Heart left ventricle (tissue), 16 donors: ENCODE data around the gene CDRT4. TPM values are rescaled to one million over a fixed set of nuclear protein-coding genes. Genes with fewer than 3 reads are reported as not detected.

Experiments
- ATAC-seq, 4 donors: fragments of 200-7000 bp; cut with Tn5 transposase; one replicate each; pipeline ENCODE4 v1.9.1; 2020 to 2022; ENCODE audit warnings: moderate library complexity in 4 of 4, mild to moderate bottlenecking in 3 of 4, moderate number of reproducible peaks in 1 of 4
- DNase-seq, 5 donors: peaks; one replicate each; pipeline ENCODE4 v3.0.0-alpha.2; 2020
- H3K27ac ChIP-seq, 12 donors: fragments of 200-600 bp; sonication (generic) in 4 of 12; one replicate each; pipeline versions ENCODE4 v1.5.0 to v1.8.0; 2016 to 2022; ENCODE audit warnings: mild to moderate bottlenecking in 2 of 12
- H3K27me3 ChIP-seq, 9 donors: fragments of 200-600 bp; sonication (generic) in 2 of 9; one replicate each; pipeline versions ENCODE4 v1.5.1 to v1.8.0; 2016 to 2022; ENCODE audit warnings: mild to moderate bottlenecking in 3 of 9
- H3K36me3 ChIP-seq, 9 donors: fragments of 200-600 bp; sonication (generic) in 2 of 9; one replicate each; pipeline versions ENCODE4 v1.5.0 to v1.8.0; 2018 to 2022; ENCODE audit warnings: mild to moderate bottlenecking in 2 of 9
- H3K4me1 ChIP-seq, 12 donors: fragments of 200-600 bp; sonication (generic) in 4 of 12; one replicate each; pipeline versions ENCODE4 v1.5.0 to v1.8.0; 2016 to 2022; ENCODE audit warnings: mild to moderate bottlenecking in 3 of 12
- H3K4me3 ChIP-seq, 12 donors: fragments of 200-600 bp; sonication (generic) in 4 of 12; one replicate each; pipeline versions ENCODE4 v1.5.0 to v1.8.0; 2017 to 2022; ENCODE audit warnings: mild to moderate bottlenecking in 9 of 12, moderate library complexity in 4 of 12
- H3K9me3 ChIP-seq, 12 donors: fragments of 200-600 bp; sonication (generic) in 4 of 12; one replicate each; pipeline versions ENCODE4 v1.5.0 to v1.8.0; 2016 to 2022; ENCODE audit warnings: mild to moderate bottlenecking in 1 of 12
- POLR2A ChIP-seq, 2 donors: fragments of 450-650 bp; IDR thresholded peaks; one replicate each; pipeline ENCODE4 v1.6.1; 2017; ENCODE audit warnings: antibody characterized with exemption in 2 of 2, mild to moderate bottlenecking in 2 of 2, moderate library complexity in 2 of 2
- WGBS, 4 donors: extraction: QIAGEN DNeasy Blood & Tissue Kit in 2 of 4; methylation state at CpG; one replicate each; pipeline versions ENCODE4 v1.1.5 to v1.1.7; 2013 to 2018; 5-methylcytosine and 5-hydroxymethylcytosine counted together
- intact Hi-C, 10 donors: fragments of 100-400 bp; cut with DNase I; formaldehyde crosslinking; loops; one replicate each; pipeline versions ENCODE4 v1.11.1 to v1.14.2; 2022
- polyA plus RNA-seq, 2 donors: library from polyadenylated mRNA; stranded (reverse); fragments of 200-250 nt; gene quantifications; one replicate each; pipeline ENCODE4 v1.2.3, GENCODE V29; 2013
- total RNA-seq, 9 donors: library from RNA; depleted of rRNA in 2 of 9; stranded (reverse); fragments of >200 nt in 2 of 9; fragmentation: NEBNext Ultra II Directional in 3 of 9; extraction: Animal tissue kit (Norgen Biotek cat#: 25700) in 3 of 9; gene quantifications; one replicate each; pipeline versions ENCODE4 v1.1.0 to v1.2.4, GENCODE V29; 2016 to 2023
- TF ChIP-seq, protein P1 (sequence below), 12 donors: fragments of 200-600 bp; sonication (generic) in 4 of 12; IDR thresholded peaks; one replicate each; pipeline versions ENCODE4 v1.5.0 to v1.8.0; 2018 to 2022; ENCODE audit warnings: antibody characterized with exemption in 12 of 12, mild to moderate bottlenecking in 5 of 12
- donor health status: ischemic (EF 13 %, LVEDD 7.1; RV severe dilation, severe dysfunction).
- donor health status: healthy with polysubstance abuse.
- donor health status: DM: no; HTN: yes; CAD: no.
- donor health status: DM: no; HTN: no; CAD: no.
- donor health status: ischemic (EF 25% LVEDD 6.9; RV normal size, moderate dysfunction).
- donor health status: ischemic (EF 25% LVEDD 5.7; RV mildly dilated, moderate dysfunction).
- donor health status: healthy.
- donor health status: DM: yes; HTN: yes; CAD: no.
- donor health status: ischemic (EF 35%, LVEDD 5.7; RV mildly dilated, moderate dysfunction).
- donor health status: nonischemic (EF 11% LVEDD 7.7; RV severe dilation, severe dysfunction).
- donor health status: DM: yes; HTN: yes; CAD: no.
- donor health status: PGD.
- donor health status: ischemic (EF 29% LVEDD 5.4; RV normal size, mild dysfunction).
- donor health status: nonischemic (EF 23%, LVEDD 6.1; RV moderate dilation, normal function).

Gene CDRT4
- total and polyA plus RNA-seq, 11 donors = 0.12 to 4.7 (median 0.96) TPM; not detected in 2

DNA sequence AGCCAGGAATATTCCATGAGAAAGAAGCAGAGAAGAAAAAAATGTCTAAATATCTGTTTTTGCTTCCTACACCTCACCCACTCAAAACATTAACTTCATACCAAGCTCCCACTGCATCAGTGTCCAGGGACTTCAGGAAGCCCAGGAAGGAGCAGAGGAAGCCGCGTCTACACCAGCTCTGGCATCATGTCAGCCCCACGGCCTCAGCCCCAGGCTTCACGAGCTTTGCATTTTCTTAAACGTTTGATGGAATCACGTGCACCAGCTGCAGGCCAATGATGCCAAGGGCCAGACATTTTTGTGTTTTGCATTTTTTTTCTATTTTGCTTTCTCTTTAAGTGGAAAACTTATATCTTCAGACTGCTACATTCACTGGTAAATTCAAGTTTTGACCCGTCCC is 48.6 kb downstream of the CDRT4 start:
- no peak overlapping the region for H3K27ac ChIP-seq
- ATAC-seq (no peak), DNase-seq (no peak)
- WGBS, 4 donors = 63 to 69% (median 66%) methylated on average over 7 of the region's 7 CpGs
- no peaks in the 10 kb centered on the region for H3K9me3 ChIP-seq
- intact Hi-C loops = loop anchor here in 1 of 10 donors (10.0 kb wide), 1 partner anchor 64 kb away; no protein-coding TSS in a partner anchor
- H3K4me1 ChIP-seq = peaks cover 0 to 16% (median 5%) of the 10 kb centered on the region in 12 donors
- no peak for TF ChIP-seq POLR2A (IDR thresholded peaks at IDR 0.05)
- TF ChIP-seq, protein P1, sequence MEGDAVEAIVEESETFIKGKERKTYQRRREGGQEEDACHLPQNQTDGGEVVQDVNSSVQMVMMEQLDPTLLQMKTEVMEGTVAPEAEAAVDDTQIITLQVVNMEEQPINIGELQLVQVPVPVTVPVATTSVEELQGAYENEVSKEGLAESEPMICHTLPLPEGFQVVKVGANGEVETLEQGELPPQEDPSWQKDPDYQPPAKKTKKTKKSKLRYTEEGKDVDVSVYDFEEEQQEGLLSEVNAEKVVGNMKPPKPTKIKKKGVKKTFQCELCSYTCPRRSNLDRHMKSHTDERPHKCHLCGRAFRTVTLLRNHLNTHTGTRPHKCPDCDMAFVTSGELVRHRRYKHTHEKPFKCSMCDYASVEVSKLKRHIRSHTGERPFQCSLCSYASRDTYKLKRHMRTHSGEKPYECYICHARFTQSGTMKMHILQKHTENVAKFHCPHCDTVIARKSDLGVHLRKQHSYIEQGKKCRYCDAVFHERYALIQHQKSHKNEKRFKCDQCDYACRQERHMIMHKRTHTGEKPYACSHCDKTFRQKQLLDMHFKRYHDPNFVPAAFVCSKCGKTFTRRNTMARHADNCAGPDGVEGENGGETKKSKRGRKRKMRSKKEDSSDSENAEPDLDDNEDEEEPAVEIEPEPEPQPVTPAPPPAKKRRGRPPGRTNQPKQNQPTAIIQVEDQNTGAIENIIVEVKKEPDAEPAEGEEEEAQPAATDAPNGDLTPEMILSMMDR (IDR thresholded peaks at IDR 0.05) = no peak
- H3K4me3 ChIP-seq = no peak overlapping the region
- H3K27me3 ChIP-seq = no peaks in the 10 kb centered on the region
- H3K36me3 ChIP-seq = no peaks in the 10 kb centered on the region

DNA sequence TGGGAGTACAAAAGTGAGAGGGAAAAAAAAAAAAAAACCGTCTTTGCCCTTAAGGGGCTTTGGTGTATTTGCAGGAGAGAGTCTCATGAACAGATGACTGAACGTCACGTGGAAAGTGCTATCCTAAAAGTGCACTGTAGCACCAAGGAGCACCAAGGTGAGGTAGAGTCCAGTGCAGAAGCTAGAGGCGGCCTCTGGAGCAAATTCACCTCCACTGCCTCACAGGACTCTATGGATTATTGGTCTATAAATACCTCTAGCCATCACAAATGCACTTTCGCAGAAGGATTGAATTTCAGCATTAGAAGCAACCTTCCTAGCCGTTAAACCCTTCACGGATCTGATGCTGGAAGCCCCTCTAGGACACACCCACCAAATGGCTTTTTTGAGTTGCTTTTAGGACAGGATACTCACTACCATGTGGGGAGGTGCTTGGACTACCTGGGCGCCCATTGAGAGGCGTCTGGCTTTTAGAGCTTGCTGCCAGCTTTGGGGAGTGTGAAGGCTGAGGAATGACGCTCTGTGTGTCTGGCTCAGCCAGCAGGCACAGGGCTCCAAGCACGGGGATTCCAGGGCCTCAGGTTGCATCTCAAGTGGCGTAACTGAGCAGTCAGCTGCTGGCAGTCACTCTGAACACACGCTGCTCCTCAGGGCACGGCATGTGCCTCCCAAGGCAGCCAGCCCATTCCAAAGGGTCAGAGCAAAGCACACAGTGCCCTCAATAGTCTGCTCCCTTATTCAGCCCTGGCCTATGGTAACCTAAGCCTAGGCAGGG is 52.7 kb downstream of the CDRT4 start:
- ATAC-seq (peak; percentile 94 to 97 (median 94)), DNase-seq (peak; percentile 51 to 94 (median 82))
- no peak for TF ChIP-seq POLR2A (IDR thresholded peaks at IDR 0.05)
- TF ChIP-seq, protein P1 (IDR thresholded peaks at IDR 0.05) = no peak
- Histone ChIP-seq H3K9me3 (no peaks in the 10 kb centered on the region), H3K4me1 (peaks cover 2 to 44% (median 12%) of the 10 kb centered on the region in 12 donors), H3K36me3 (no peaks in the 10 kb centered on the region), H3K27ac (peak overlapping the region in 11 of 12 donors; percentile 38 to 82 (median 61)), H3K4me3 (no peak overlapping the region), H3K27me3 (no peaks in the 10 kb centered on the region)
- intact Hi-C loops = loop anchor here in 3 of 10 donors (2.0 to 10.0 kb wide), 3 partner anchors 60 to 152 kb away; no protein-coding TSS in a partner anchor
- 58 to 73% (median 66%) methylated on average over 13 to 14 of the region's 14 CpGs for WGBS, 4 donors

DNA sequence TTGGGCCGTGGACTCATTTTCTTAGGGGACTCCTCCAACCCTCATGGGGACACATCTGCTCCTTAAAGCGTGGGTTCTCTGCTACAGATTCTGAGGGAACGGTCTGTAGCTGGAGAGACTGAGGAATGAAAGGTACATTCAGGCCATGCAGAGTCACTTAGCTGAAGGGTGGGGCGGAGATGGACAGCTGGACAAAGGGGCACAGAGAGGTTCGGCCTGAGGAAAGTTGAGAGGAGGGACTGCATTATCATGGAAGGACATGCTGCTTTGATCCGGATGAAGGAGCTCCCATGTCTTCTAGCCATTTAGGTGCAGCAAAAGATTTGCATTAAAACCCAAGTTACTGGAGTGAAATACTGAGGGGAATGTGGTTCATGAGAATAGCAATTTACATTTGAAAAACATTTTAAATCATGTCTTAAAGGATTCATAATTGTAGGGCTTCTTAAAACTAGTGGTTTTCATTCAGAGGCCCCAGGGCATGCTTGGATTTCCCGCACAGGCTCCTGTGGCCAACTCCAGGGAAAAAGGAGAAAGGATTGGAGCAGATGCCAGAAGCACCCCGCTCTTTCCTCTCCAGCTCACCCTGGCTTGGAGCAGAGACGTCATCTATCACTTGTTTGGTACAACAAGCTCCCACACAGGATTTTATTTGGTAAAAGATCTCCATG is 54.2 kb downstream of the CDRT4 start:
- Histone ChIP-seq H3K27ac (peak overlapping the region in 3 of 12 donors; percentile 79 to 82 (median 81)), H3K4me1 (peaks cover 2 to 54% (median 12%) of the 10 kb centered on the region in 12 donors), H3K27me3 (no peaks in the 10 kb centered on the region), H3K4me3 (no peak overlapping the region), H3K36me3 (no peaks in the 10 kb centered on the region), H3K9me3 (no peaks in the 10 kb centered on the region)
- intact Hi-C loops = loop anchor here in 2 of 10 donors (5.0 to 10.0 kb wide), 2 partner anchors 58 to 151 kb away; no protein-coding TSS in a partner anchor
- no peak for ATAC-seq
- no peak for DNase-seq
- 85 to 91% (median 87%) methylated on average over 9 of the region's 9 CpGs for WGBS, 4 donors
- TF ChIP-seq POLR2A (IDR thresholded peaks at IDR 0.05) = no peak
- TF ChIP-seq, protein P1 (IDR thresholded peaks at IDR 0.05) = no peak

DNA sequence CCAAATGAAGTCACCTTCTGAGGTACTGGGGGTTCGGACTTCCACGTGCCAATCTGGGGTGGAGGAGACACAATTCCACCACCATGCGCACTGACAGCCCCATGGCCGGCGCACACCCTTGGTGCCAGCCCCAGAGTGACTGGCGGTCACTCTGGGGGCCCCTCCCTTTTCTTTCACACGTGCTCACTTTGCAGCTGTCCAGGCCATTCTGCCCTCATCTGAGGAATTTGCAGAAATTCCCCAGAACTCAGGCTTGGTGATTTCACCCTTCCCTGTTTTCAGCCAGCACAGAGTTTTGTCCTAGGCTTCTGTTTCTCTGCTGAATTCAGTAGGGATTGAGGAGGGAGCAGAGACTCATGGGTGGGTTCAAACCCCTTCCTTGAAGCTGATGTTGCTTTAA is 54.8 kb downstream of the CDRT4 start:
- Histone ChIP-seq H3K4me3 (no peak overlapping the region), H3K27ac (peak overlapping the region in 11 of 12 donors; percentile 15 to 82 (median 79)), H3K27me3 (no peaks in the 10 kb centered on the region), H3K4me1 (peaks cover 2 to 54% (median 12%) of the 10 kb centered on the region in 12 donors), H3K36me3 (no peaks in the 10 kb centered on the region), H3K9me3 (no peaks in the 10 kb centered on the region)
- intact Hi-C loops = loop anchor here in 2 of 10 donors (5.0 to 10.0 kb wide), 2 partner anchors 58 to 150 kb away; no protein-coding TSS in a partner anchor
- TF ChIP-seq POLR2A (IDR thresholded peaks at IDR 0.05) = no peak
- TF ChIP-seq, protein P1 (IDR thresholded peaks at IDR 0.05) = no peak
- DNase-seq = no peak
- no peak for ATAC-seq
- WGBS, 4 donors = 82 to 92% (median 89%) methylated on average over 7 of the region's 7 CpGs
